PC-9 (cell line): ENCODE measurements around the gene MBNL3. TPM values are rescaled to one million over a fixed set of nuclear protein-coding genes. Genes with fewer than 3 reads are reported as not detected.

ENCODE experiments used
- BruUV-seq: library from RNA; stranded (reverse); fragments of 400-500 nt; replicated peaks from 2 replicates; lab custom pipeline; 2021; lab: Mats Ljungman, UMichigan
- CTCF ChIA-PET: fragments of 300-600 bp; sonication (Branson Sonifier 250); formaldehyde crosslinking; loops from one replicate; lab custom pipeline; 2022; ENCODE audit warnings: antibody characterized with exemption; lab: Charles Lee
- POLR2A ChIA-PET: fragments of 300-600 bp; sonication (Branson Sonifier 250); formaldehyde crosslinking; loops from one replicate; lab custom pipeline; 2022; ENCODE audit warnings: antibody characterized with exemption; ENCODE audit not compliant: unreplicated experiment; lab: Charles Lee
- DNase-seq, 2 experiments: peaks; one replicate each; pipeline versions ENCODE4 v3.0.0 to v3.0.0-alpha.2; 2015 to 2022; ENCODE audit warnings: mixed read lengths in 1 of 2
- H2AFZ ChIP-seq: fragments of 200-600 bp; sonication (generic); 2 replicates; pipeline ENCODE4 v1.8.1; 2017; ENCODE audit warnings: antibody characterized with exemption
- H3F3A ChIP-seq: fragments of 200-600 bp; sonication (generic); 2 replicates; pipeline ENCODE4 v1.8.1; 2017; ENCODE audit warnings: antibody characterized with exemption, mild to moderate bottlenecking, low read depth; ENCODE audit not compliant: insufficient read depth
- H3K27ac ChIP-seq: fragments of 200-600 bp; sonication (generic); 2 replicates; pipeline ENCODE4 v1.6.1; 2016; ENCODE audit warnings: mixed run types
- H3K27me3 ChIP-seq: fragments of 200-600 bp; sonication (generic); 2 replicates; pipeline ENCODE4 v1.6.1; 2016; ENCODE audit warnings: low read depth, mixed run types; ENCODE audit not compliant: insufficient read depth
- H3K36me3 ChIP-seq: fragments of 200-600 bp; sonication (generic); 2 replicates; pipeline ENCODE4 v1.6.1; 2016; ENCODE audit warnings: low read depth, mixed run types
- H3K4me1 ChIP-seq: fragments of 200-600 bp; sonication (generic); replicated peaks from 2 replicates; pipeline ENCODE4 v1.6.1; 2016; ENCODE audit warnings: mixed run types; ENCODE audit not compliant: insufficient read depth
- H3K4me2 ChIP-seq: fragments of 200-600 bp; sonication (generic); 2 replicates; pipeline ENCODE4 v1.6.1; 2017; ENCODE audit warnings: mixed run types
- H3K4me3 ChIP-seq: fragments of 200-600 bp; sonication (generic); 2 replicates; pipeline ENCODE4 v1.6.1; 2016; ENCODE audit warnings: mixed run types
- H3K79me2 ChIP-seq: fragments of 200-600 bp; sonication (generic); 2 replicates; pipeline ENCODE4 v1.6.1; 2017; ENCODE audit warnings: low read depth, mixed run types
- H3K9me2 ChIP-seq: fragments of 200-600 bp; sonication (generic); 2 replicates; pipeline ENCODE4 v1.8.1; 2017; ENCODE audit warnings: mild to moderate bottlenecking; ENCODE audit not compliant: insufficient read depth
- H3K9me3 ChIP-seq: fragments of 200-600 bp; sonication (generic); 2 replicates; pipeline ENCODE4 v1.8.1; 2016; ENCODE audit warnings: low read depth; ENCODE audit not compliant: insufficient read depth
- H4K20me1 ChIP-seq: fragments of 200-600 bp; sonication (generic); 2 replicates; pipeline ENCODE4 v1.8.1; 2017; ENCODE audit not compliant: insufficient read depth
- EZH2 ChIP-seq: fragments of 200-600 bp; sonication (generic); IDR thresholded peaks from 2 replicates; pipeline ENCODE4 v1.8.0; 2017; ENCODE audit warnings: antibody characterized with exemption, low read depth
- intact Hi-C: fragments of 100-400 bp; cut with micrococcal nuclease; formaldehyde crosslinking; loops from one replicate; pipeline ENCODE4 v1.10.0; 2022; ENCODE audit not compliant: unreplicated experiment
- total RNA-seq: library from RNA; stranded (reverse); gene quantifications from 2 replicates; pipeline ENCODE4 v1.2.3, GENCODE V29; 2021
- TF ChIP-seq, protein P1 (sequence below): fragments of 200-600 bp; sonication (generic); conservative IDR thresholded peaks from 2 replicates; pipeline ENCODE4 v1.6.1; 2017; ENCODE audit warnings: mixed run types, antibody characterized with exemption, mild to moderate bottlenecking, moderate library complexity

Gene MBNL3
- total RNA-seq, 1 experiment from 2014 or later = 36.1 TPM

DNA sequence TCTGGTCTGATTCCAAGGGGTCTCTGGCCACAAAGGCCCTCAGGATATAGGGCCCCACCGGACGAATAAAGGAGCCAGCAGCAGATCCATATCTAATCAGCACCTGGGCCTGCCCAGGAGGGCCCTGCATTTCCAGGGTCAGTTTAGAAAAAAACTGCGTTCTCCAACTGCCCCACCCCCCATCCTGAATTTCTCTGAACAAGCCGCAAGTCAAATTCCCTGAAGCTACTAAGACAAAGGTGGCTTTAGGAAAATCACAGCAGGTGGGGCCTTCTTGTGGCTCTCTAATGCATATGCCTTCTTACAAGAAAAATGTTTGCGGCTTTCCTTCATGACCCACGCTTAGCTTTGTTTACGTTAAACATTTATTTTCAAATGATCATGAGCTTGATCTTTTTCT lies 76.6 kb downstream of the MBNL3 start:
- DNase-seq = no peak
- Histone ChIP-seq H3K36me3 (no peaks in the 10 kb centered on the region), H3K27me3 (no peaks in the 10 kb centered on the region), H3K9me3 (no peaks in the 10 kb centered on the region), H3K4me3 (no peak overlapping the region), H4K20me1 (no peaks in the 10 kb centered on the region), H3K79me2 (no peaks in the 10 kb centered on the region), H3K9me2 (no peaks in the 10 kb centered on the region), H3K27ac (no peak overlapping the region), H3K4me1 (no peaks in the 10 kb centered on the region), H3K4me2 (no peak overlapping the region), H2AFZ (no peak overlapping the region), H3F3A (no peaks in the 10 kb centered on the region)
- TF ChIP-seq EZH2 = no peak
- TF ChIP-seq, protein P1, sequence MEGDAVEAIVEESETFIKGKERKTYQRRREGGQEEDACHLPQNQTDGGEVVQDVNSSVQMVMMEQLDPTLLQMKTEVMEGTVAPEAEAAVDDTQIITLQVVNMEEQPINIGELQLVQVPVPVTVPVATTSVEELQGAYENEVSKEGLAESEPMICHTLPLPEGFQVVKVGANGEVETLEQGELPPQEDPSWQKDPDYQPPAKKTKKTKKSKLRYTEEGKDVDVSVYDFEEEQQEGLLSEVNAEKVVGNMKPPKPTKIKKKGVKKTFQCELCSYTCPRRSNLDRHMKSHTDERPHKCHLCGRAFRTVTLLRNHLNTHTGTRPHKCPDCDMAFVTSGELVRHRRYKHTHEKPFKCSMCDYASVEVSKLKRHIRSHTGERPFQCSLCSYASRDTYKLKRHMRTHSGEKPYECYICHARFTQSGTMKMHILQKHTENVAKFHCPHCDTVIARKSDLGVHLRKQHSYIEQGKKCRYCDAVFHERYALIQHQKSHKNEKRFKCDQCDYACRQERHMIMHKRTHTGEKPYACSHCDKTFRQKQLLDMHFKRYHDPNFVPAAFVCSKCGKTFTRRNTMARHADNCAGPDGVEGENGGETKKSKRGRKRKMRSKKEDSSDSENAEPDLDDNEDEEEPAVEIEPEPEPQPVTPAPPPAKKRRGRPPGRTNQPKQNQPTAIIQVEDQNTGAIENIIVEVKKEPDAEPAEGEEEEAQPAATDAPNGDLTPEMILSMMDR = no peak
- CTCF ChIA-PET = no interaction called here
- no TSS peak for BruUV-seq
- POLR2A ChIA-PET = no interaction called here
- intact Hi-C loops = no loop called here

DNA sequence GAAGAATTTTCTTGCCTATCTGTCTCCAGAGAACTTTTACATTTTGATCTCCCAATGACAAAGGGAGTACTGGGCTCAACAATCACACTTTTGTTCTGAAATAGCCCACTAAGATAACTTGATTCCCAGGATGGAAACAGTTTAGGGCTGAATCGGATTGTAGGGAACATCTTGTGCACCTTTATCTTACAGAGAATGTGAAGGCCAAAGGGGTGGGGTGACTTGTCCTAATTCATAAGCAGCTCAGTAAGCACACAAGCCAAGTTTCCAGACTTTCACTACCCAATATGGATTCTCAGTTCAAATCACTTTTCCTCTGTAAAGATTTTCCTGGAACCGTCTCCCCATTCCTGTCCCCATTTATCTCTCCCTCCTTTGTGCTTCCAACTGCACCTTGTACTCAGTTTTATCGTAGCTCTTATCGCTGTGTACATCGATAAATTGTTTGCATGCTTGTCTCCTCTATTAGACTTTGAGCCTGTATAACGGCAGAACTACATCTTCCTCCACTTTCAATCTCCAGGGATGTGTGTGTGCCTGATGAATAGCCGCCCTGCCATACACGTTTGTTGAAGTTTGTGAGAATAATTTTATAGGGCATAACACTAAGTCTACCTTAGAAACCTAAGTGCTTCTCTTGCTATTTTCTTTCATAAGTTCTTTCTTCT lies 77.4 kb downstream of the MBNL3 start:
- H3K9me3 ChIP-seq = no peaks in the 10 kb centered on the region
- H3K27me3 ChIP-seq = no peaks in the 10 kb centered on the region
- no peaks in the 10 kb centered on the region for H3K79me2 ChIP-seq
- no peak overlapping the region for H3K4me2 ChIP-seq
- H3K4me1 ChIP-seq = no peaks in the 10 kb centered on the region
- no peaks in the 10 kb centered on the region for H3K9me2 ChIP-seq
- TF ChIP-seq, protein P1 = no peak
- TF ChIP-seq EZH2 = no peak
- H3K4me3 ChIP-seq = no peak overlapping the region
- H3K27ac ChIP-seq = no peak overlapping the region
- H2AFZ ChIP-seq = no peak overlapping the region
- H4K20me1 ChIP-seq = no peaks in the 10 kb centered on the region
- ChIA-PET POLR2A (no interaction called here), CTCF (no interaction called here)
- no peaks in the 10 kb centered on the region for H3F3A ChIP-seq
- intact Hi-C loops = no loop called here
- no peak for DNase-seq
- no TSS peak for BruUV-seq
- no peaks in the 10 kb centered on the region for H3K36me3 ChIP-seq

DNA sequence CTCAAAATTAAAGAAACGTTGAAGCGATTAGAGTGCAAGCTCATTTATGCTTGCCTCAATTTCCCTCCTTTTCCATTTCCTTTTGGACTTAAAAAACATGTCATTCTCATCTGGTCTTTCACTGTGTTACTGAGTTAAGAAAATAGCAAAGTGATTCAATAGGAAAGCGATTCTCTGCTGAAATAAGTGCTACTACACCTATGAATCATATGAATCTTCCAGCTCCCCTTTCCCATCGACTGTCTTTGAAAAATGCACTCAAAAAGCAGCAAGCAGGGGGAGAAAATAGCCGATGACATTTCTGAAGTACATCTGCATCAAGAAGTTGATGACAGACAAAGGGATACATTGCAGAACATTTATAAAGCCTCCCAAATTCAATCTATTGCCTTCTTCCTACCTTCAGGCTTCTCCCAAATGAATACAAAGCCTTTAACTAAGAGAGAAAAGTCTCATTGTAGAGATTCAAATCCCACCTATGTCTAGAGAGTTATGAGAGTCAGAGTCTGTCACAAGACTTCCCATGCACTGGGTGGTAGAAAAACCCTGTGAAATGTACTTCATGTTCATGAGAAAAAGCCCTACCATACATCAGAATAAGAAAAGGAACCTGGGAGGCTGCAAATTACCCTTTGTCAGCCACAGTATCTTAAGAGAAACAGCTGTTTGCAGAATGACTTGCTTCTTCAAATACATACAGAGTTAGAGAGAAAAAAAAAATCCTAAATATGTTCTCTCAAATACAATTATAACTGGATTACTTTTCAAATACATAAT lies 78.9 kb downstream of the MBNL3 start:
- H3F3A ChIP-seq = no peaks in the 10 kb centered on the region
- H3K9me2 ChIP-seq = no peaks in the 10 kb centered on the region
- no peaks in the 10 kb centered on the region for H3K79me2 ChIP-seq
- BruUV-seq = no TSS peak
- DNase-seq = no peak
- H3K27me3 ChIP-seq = no peaks in the 10 kb centered on the region
- no peaks in the 10 kb centered on the region for H3K9me3 ChIP-seq
- H2AFZ ChIP-seq = no peak overlapping the region
- no peak overlapping the region for H3K27ac ChIP-seq
- no peaks in the 10 kb centered on the region for H4K20me1 ChIP-seq
- no peak overlapping the region for H3K4me2 ChIP-seq
- H3K4me3 ChIP-seq = no peak overlapping the region
- ChIA-PET CTCF (no interaction called here), POLR2A (interaction anchor here (0.6 kb wide), 1 partner anchor 80 kb away, joined by 3 read pairs; no protein-coding TSS in a partner anchor)
- intact Hi-C loops = no loop called here
- H3K36me3 ChIP-seq = no peaks in the 10 kb centered on the region
- no peaks in the 10 kb centered on the region for H3K4me1 ChIP-seq
- TF ChIP-seq, protein P1 = no peak
- no peak for TF ChIP-seq EZH2
